OCI-LY1 (cell line): ENCODE measurements around the gene KPNA1.

Source experiments
- CTCF ChIP-seq: fragments of 200-600 bp; sonication (generic), shearing (Covaris generic); IDR thresholded peaks from 2 replicates; pipeline ENCODE4 v1.5.1; 2017; ENCODE audit warnings: mild to moderate bottlenecking, antibody characterized with exemption, low read length, moderate library complexity, mixed read lengths
- EZH2 ChIP-seq: fragments of 200-600 bp; sonication (generic), shearing (Covaris generic); IDR thresholded peaks from 2 replicates; pipeline ENCODE4 v1.8.0; 2017; ENCODE audit warnings: borderline replicate concordance, mixed run types, mild to moderate bottlenecking, antibody characterized with exemption, low read length, moderate library complexity, mixed read lengths

GRCh38 chr3:122530164-122530563, 15.4 kb upstream of the KPNA1 start:
- TF ChIP-seq CTCF, result no peak
- no peak for TF ChIP-seq EZH2
